Ishikawa (cell line): ENCODE measurements around the gene DOCK8.

ENCODE experiments used
- CEBPB ChIP-seq: IDR thresholded peaks from 2 replicates; pipeline ENCODE4 v1.6.1; 2012
- EP300 ChIP-seq: IDR thresholded peaks from 2 replicates; pipeline ENCODE4 v1.6.1; 2012; ENCODE audit warnings: borderline replicate concordance
- MAX ChIP-seq: IDR thresholded peaks from 2 replicates; pipeline ENCODE4 v1.6.1; 2012
- RAD21 ChIP-seq: IDR thresholded peaks from 2 replicates; pipeline ENCODE4 v1.6.1; 2012; ENCODE audit warnings: low read depth
- REST ChIP-seq: IDR thresholded peaks from 2 replicates; pipeline ENCODE4 v1.6.1; 2012; ENCODE audit warnings: low read depth, mild to moderate bottlenecking
- TAF1 ChIP-seq: IDR thresholded peaks from 2 replicates; pipeline ENCODE4 v1.6.1; 2012; ENCODE audit warnings: low read depth, mild to moderate bottlenecking
- TCF12 ChIP-seq: IDR thresholded peaks from 2 replicates; pipeline ENCODE4 v1.6.1; 2012; ENCODE audit warnings: low read depth
- USF1 ChIP-seq: IDR thresholded peaks from 2 replicates; pipeline ENCODE4 v1.6.1; 2012
- YY1 ChIP-seq: IDR thresholded peaks from 2 replicates; pipeline ENCODE4 v1.6.1; 2012; ENCODE audit warnings: low read depth

- TF ChIP-seq TCF12 (no peak), USF1 (no peak), EP300 (no peak), CEBPB (no peak), TAF1 (no peak), REST (no peak), RAD21 (no peak), MAX (no peak), YY1 (no peak)
Measured at GRCh38 chr9:414595-414994, 199.9 kb downstream of the DOCK8 start.
